Retina (tissue), 1 donor: ENCODE measurements around the gene ADRA2B.
"Not testable (repeated sequence)": the region's sequence is repeated elsewhere in the genome, so short reads cannot be mapped to it uniquely, and the experiment has no call there.

Experiments used
- DNase-seq: peaks from one replicate; pipeline ENCODE4 v3.0.0-alpha.2; 2016

Gene ADRA2B

GRCh38 chr2:96065381-96065930 is 50.9 kb downstream of the ADRA2B start:
- DNase-seq, result no peak

- DNase-seq, result not testable (repeated sequence)
These were observed 51.6 kb downstream of the ADRA2B start for GRCh38 chr2:96064760-96065159.

- not testable (repeated sequence) for DNase-seq
These were observed 52.2 kb downstream of the ADRA2B start for GRCh38 chr2:96064047-96064675.

- not testable (repeated sequence) for DNase-seq
These were observed 53.1 kb downstream of the ADRA2B start for GRCh38 chr2:96063116-96063899.
